Measurements from ENCODE around the gene DOK5.
"Not testable (repeated sequence)": the region's sequence is repeated elsewhere in the genome, so short reads cannot be mapped to it uniquely, and the experiment has no call there.

Gene DOK5

DNA sequence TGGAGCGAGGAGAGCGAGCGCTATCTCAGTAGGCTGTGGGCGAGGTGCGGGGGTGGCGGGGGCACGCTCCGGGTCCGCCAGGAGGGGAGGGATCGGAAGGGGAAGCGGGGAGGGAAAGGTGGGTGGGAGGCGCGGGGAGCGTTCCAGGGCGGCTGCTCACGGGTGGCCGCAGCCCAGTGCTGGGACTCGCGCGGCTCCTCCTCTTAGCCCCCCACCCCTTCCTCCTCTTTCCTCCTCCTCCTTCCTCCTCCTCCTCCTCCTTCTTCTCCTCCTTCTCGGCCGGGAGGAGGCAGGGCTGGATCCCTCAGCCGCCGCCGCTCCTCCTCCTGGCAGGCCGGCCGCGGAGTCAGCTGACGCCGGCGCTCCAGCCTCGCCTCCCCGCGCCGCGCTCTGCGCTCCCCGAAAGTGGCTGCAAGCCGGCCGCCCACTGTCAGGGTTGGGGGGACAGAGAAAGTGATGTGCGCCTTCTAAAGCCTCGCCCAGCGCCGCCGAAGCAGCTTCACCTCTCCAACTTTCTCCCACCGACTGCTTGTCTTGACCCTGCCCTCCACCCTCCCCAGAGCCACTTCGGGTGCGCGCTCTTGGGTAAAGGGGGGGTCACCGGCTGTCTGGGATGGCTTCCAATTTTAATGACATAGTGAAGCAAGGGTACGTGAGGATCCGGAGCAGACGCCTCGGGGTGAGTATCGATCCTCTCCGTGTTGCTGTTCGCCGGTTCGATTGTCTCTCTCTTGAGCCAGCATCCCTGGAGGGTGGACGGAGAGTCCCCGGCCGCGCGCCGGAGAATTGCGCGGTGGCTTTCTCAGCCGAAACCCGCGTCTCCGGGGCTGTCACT, at the start of gene DOK5:
Gene DOK5, plus strand, starts transcription at position 260 of the 835 bp plus-strand sequence. Its CDS starts 354 bp downstream, at position 614.
- no peaks in the 10 kb centered on the region for H3K4me1 ChIP-seq
- H3K9ac ChIP-seq = no peak within 1 kb of the TSS
- H4K20me1 ChIP-seq = no peaks in the 10 kb centered on the region
- no peak within 1 kb of the TSS for H3K27ac ChIP-seq
- H3K36me3 ChIP-seq = no peaks in the 10 kb centered on the region
- H3K4me3 ChIP-seq = no peak within 1 kb of the TSS
- H3K9me3 ChIP-seq = peaks cover 13% of the 10 kb centered on the region
- TF ChIP-seq Cebpa-rat (IDR thresholded peaks at IDR 0.05) = no peak
- H3K4me2 ChIP-seq = no peak within 1 kb of the TSS
- H3K27me3 ChIP-seq = no peaks in the 10 kb centered on the region

DNA sequence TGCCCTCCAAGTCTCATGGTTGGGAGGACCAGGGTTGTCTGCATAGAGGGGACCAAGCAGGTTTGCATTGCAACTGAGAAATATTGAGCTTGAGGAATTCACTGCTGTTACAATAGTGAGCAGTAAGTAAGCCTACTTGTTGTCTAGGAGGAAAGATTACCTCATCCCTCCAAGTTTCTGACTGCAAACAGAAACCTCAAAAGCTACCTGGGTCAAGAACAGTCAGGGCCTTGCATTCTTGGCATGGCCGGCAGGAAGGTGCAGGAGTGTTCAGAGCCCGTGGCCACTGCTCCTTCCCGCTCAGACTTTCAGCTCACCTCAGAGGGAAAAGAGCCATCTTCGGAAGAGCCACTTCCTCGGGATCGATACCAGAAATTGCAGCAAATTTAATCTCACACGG, 46.0 kb upstream of the DOK5 start:
- Histone ChIP-seq H3K4me2 (no peak overlapping the region), H4K20me1 (no peaks in the 10 kb centered on the region), H3K27ac (no peak overlapping the region), H3K36me3 (no peaks in the 10 kb centered on the region), H3K9ac (no peak overlapping the region), H3K4me1 (no peaks in the 10 kb centered on the region), H3K4me3 (no peak overlapping the region), H3K27me3 (no peaks in the 10 kb centered on the region), H3K9me3 (peaks cover 10% of the 10 kb centered on the region)
- no peak for TF ChIP-seq Cebpa-rat (IDR thresholded peaks at IDR 0.05)

DNA sequence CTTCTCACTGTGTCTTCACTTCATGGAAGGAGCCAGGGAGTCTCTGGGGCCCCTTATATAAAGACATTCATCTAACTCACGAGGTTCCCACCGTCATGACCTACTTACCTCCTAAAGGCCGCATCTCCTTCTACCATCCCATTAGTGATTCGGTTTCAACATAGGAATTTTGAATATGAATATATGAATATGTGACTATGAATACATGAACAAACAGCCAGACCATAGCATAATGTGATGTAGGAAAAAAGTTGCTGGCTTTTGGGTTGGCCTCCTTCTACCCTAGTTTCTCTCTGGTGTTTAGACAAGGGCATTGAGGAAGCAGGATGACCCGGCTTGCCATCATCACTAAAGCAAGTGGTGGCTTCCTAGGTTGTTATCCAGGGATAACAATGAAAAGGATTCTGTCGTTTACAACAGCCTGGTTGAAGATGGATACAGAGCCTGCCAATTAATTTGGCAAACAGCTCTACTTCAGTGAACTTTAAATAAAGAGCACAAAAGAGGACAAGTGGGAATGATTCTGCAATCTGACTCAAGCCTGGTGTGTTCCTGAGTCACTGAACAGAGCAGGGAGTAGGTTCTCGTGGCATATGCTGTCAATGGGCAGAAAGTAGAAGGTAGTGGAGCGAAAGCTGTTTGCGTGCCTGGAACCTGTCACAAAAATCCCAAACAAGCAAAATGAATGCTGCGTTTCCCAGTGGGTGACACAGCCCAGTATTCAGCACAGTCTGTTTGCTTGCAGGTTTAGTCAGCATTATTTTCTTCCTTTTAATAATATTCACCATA, 44.0 kb upstream of the DOK5 start:
- Histone ChIP-seq H3K9me3 (no peaks in the 10 kb centered on the region), H3K4me2 (no peak overlapping the region), H3K36me3 (no peaks in the 10 kb centered on the region), H3K27ac (no peak overlapping the region), H3K4me1 (no peaks in the 10 kb centered on the region), H4K20me1 (no peaks in the 10 kb centered on the region), H3K4me3 (no peak overlapping the region), H3K9ac (no peak overlapping the region), H3K27me3 (no peaks in the 10 kb centered on the region)
- no peak for TF ChIP-seq Cebpa-rat (IDR thresholded peaks at IDR 0.05)

DNA sequence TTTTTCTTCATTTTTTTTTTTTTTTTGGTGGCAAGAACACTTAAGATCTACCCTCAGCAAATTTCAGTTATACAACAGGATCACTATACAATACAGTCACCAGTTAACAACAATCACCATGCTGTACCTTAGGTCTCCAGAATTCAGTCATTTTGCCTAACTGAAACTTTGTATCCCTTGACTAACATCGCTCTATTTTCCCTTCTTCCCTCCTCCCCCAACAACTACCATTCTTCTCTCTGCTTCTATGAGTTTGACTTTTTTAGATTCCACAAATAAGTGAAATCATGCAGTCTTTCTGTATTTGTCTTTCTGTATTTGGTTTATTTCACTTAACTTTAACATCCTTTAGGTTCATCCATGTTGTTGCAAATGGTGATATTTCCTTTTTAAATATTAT, 42.4 kb upstream of the DOK5 start:
- no peak for TF ChIP-seq Cebpa-rat (IDR thresholded peaks at IDR 0.05)
- Histone ChIP-seq H3K27ac (no peak overlapping the region), H3K4me2 (no peak overlapping the region), H3K4me3 (no peak overlapping the region), H3K4me1 (no peaks in the 10 kb centered on the region), H4K20me1 (no peaks in the 10 kb centered on the region), H3K9me3 (no peaks in the 10 kb centered on the region), H3K36me3 (no peaks in the 10 kb centered on the region), H3K9ac (no peak overlapping the region), H3K27me3 (no peaks in the 10 kb centered on the region)

DNA sequence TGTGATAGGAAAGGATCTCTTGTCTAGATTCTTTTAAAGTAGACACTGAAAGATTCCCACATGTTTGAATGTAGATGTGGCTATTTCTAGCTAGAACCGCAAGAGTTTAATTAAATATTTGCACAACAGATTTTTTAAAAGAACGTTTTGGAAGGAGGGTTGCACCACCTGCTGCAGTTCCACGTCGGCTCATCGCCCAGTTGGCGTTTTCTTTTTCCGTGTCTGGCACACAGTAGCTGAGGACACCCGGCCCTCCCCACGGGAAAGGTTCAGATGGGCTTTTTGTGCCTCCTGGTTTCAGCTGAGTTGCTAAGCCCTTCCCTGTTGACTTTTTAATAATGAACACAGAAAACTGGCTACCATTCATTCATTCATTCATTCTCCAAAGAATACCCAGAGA, 41.8 kb upstream of the DOK5 start:
- Histone ChIP-seq H3K27ac (no peak overlapping the region), H3K4me1 (no peaks in the 10 kb centered on the region), H3K9me3 (no peaks in the 10 kb centered on the region), H4K20me1 (no peaks in the 10 kb centered on the region), H3K4me2 (no peak overlapping the region), H3K36me3 (no peaks in the 10 kb centered on the region), H3K27me3 (no peaks in the 10 kb centered on the region), H3K4me3 (no peak overlapping the region), H3K9ac (no peak overlapping the region)
- TF ChIP-seq Cebpa-rat (IDR thresholded peaks at IDR 0.05) = no peak

DNA sequence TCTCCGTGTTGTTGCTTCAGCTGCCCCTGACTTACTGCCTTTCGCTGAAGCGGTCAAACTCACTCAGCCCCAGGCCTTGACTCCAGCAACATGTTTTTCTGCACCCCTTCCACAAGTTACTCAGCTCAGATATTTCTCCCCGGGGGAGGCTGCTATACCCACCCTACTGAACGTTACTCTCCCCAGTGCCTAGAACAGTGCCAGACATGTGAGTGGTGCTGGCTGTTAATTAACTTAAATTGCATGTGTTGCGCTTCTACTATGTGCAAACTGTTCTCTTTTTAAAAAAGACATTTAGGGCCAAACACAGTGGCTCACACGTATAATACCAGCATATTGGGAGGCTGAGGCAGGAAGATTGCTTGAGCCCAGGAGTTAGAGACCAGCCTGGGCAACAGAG, 41.2 kb upstream of the DOK5 start:
- no peak overlapping the region for H3K27ac ChIP-seq
- H3K4me3 ChIP-seq = no peak overlapping the region
- no peaks in the 10 kb centered on the region for H3K9me3 ChIP-seq
- no peaks in the 10 kb centered on the region for H3K4me1 ChIP-seq
- H3K4me2 ChIP-seq = no peak overlapping the region
- H3K27me3 ChIP-seq = no peaks in the 10 kb centered on the region
- H3K9ac ChIP-seq = no peak overlapping the region
- no peaks in the 10 kb centered on the region for H4K20me1 ChIP-seq
- no peaks in the 10 kb centered on the region for H3K36me3 ChIP-seq
- TF ChIP-seq Cebpa-rat (IDR thresholded peaks at IDR 0.05) = no peak

DNA sequence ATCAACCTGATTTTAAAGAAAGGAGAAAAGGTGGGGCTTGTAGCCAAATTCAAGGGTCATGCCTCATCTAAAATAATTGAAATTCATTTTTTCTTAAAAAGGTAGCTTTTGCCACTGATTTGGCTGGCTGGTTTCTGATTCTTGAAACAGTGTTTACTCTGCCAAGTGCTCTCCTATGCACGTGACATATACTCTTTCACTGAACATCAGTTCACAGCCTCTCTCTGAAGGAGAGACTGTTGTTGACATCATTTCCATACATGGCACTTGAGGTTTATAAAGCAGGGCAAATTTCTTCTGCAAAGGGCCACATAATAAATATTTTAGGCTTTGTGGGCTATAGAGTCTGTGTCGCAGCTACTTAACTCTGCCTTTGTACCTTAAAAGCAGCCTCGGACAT, 40.4 kb upstream of the DOK5 start:
- no peak for TF ChIP-seq Cebpa-rat (IDR thresholded peaks at IDR 0.05)

DNA sequence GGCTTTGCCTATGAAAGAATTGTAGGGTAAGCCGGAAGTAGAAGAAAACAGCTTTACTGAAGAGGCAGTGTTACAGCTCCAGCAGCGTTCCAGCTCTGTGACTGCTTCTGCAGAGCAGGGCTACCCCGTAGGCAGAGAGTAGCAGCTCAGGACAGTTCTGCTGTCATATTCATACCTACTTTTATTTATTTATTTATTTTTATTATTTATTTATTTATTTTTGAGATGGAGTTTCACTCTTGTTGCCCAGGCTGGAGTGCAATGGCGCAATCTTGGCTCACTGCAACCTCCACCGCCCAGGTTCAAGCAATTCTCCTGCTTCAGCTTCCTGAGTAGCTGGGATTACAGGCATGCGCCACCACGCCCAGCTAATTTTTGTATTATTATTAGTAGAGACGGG, 39.0 kb upstream of the DOK5 start:
- H3K4me3 ChIP-seq, H3K27ac ChIP-seq, H3K4me2 ChIP-seq, H3K9ac ChIP-seq, H3K27me3 ChIP-seq, H4K20me1 ChIP-seq, H3K36me3 ChIP-seq, H3K4me1 ChIP-seq, H3K9me3 ChIP-seq: not testable (repeated sequence)

More for the DNA sequence above, 40.4 kb upstream of the DOK5 start:
- no peaks in the 10 kb centered on the region for H3K36me3 ChIP-seq
- no peaks in the 10 kb centered on the region for H3K27me3 ChIP-seq
- H3K4me3 ChIP-seq = no peak overlapping the region
- H4K20me1 ChIP-seq = no peaks in the 10 kb centered on the region
- H3K4me1 ChIP-seq = no peaks in the 10 kb centered on the region
- no peaks in the 10 kb centered on the region for H3K9me3 ChIP-seq
- H3K4me2 ChIP-seq = no peak overlapping the region
- no peak overlapping the region for H3K9ac ChIP-seq
- no peak overlapping the region for H3K27ac ChIP-seq

DNA sequence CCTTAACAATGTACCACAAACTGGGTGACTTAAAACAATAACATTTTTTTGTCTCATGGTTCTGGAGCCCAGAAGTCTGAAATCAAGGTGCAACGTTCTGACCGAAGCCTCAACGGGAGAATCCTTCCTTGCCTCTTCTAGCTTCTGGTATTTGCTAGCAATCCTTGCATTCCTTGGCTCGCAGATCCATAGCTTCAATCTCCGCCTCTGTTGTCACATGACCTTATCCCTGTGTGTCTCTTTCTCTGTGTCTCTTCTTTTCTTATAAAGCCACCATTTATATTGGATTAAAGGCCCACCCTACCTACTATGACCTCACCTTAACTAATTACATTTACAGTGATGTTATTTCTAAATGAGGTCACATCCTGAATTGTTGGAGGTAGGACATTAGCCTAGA, 37.2 kb upstream of the DOK5 start:
- Histone ChIP-seq H3K36me3 (no peaks in the 10 kb centered on the region), H3K27ac (no peak overlapping the region), H4K20me1 (no peaks in the 10 kb centered on the region), H3K9ac (no peak overlapping the region), H3K27me3 (no peaks in the 10 kb centered on the region), H3K4me3 (no peak overlapping the region), H3K4me2 (no peak overlapping the region), H3K9me3 (no peaks in the 10 kb centered on the region), H3K4me1 (no peaks in the 10 kb centered on the region)
- TF ChIP-seq Cebpa-rat (IDR thresholded peaks at IDR 0.05) = no peak

DNA sequence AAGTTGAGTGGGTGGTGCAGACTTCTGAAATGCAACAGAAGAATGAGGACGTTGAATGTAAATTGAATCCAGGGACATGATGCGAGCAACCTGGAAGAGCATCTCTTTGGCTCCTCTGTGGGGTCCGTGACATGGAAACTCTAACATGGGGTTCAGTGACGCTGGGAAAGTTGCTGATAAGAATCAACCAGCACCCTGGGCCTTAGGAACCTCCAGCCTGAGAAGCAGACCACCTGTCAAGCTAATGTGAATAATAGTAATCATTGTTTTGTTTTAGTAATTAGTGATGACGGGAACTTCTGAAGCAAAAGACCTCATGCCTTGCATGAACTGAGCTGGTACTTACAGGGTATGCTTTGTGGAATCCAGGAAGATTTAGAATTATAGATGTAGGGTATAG, 25.2 kb upstream of the DOK5 start:
- H3K4me1 ChIP-seq = no peaks in the 10 kb centered on the region
- no peak overlapping the region for H3K4me2 ChIP-seq
- H3K27me3 ChIP-seq = no peaks in the 10 kb centered on the region
- no peak overlapping the region for H3K4me3 ChIP-seq
- TF ChIP-seq Cebpa-rat (IDR thresholded peaks at IDR 0.05) = no peak
- no peaks in the 10 kb centered on the region for H3K9me3 ChIP-seq
- no peak overlapping the region for H3K9ac ChIP-seq
- H3K36me3 ChIP-seq = no peaks in the 10 kb centered on the region
- H3K27ac ChIP-seq = no peak overlapping the region
- H4K20me1 ChIP-seq = no peaks in the 10 kb centered on the region
